ENCODE results near the gene SLC35F6. TPM values are rescaled to one million over a fixed set of nuclear protein-coding genes. Genes with fewer than 3 reads are reported as not detected.

Gene SLC35F6
- total RNA-seq, 1 experiment from 2014 or later, result 76.9 TPM

DNA sequence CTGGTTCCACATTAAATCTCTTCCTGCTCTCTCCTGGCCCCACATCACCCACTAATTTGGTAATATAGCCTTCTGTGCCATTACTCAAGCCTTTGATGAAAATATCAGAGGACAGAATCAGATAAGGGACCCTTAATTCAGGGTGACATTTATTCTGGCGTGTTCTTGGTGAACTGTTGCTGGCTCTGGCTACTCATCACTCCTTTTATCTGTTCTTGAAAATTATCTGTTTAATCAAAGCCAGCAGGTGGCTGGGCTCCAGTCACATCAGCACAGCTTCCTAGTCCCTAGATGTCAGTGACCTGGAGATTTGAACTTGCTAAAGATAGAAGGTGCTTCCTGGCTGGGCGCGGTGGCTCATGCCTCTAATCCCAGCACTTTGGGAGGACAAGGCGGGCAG, 26.9 kb upstream of the SLC35F6 start:
- no peaks in the 10 kb centered on the region for H3K36me3 Mint-ChIP-seq (ENCODE audit: insufficient read depth, unreplicated experiment)
- BruUV-seq (replicated peaks), result no TSS peak
- peaks cover 12% of the 10 kb centered on the region for H3K27me3 Mint-ChIP-seq (ENCODE audit: insufficient read depth, unreplicated experiment)
- intact Hi-C loops (cut with micrococcal nuclease), result no loop called here
- peaks cover 6% of the 10 kb centered on the region for H3K4me1 Mint-ChIP-seq (ENCODE audit: insufficient read depth, unreplicated experiment)
- H3K9me3 Mint-ChIP-seq (ENCODE audit: unreplicated experiment), result no peaks in the 10 kb centered on the region
- no peak overlapping the region for H3K27ac Mint-ChIP-seq (ENCODE audit: low read depth, unreplicated experiment)
- H3K4me3 Mint-ChIP-seq (ENCODE audit: unreplicated experiment), result no peak overlapping the region
- ChIA-PET CTCF (interaction anchor here (1.6 kb wide), 1 partner anchor 132 kb away, joined by 10 read pairs; no protein-coding TSS in a partner anchor), POLR2A (no interaction called here)
- no peak for DNase-seq (ENCODE audit: unreplicated experiment)
- TF ChIP-seq, protein P1, sequence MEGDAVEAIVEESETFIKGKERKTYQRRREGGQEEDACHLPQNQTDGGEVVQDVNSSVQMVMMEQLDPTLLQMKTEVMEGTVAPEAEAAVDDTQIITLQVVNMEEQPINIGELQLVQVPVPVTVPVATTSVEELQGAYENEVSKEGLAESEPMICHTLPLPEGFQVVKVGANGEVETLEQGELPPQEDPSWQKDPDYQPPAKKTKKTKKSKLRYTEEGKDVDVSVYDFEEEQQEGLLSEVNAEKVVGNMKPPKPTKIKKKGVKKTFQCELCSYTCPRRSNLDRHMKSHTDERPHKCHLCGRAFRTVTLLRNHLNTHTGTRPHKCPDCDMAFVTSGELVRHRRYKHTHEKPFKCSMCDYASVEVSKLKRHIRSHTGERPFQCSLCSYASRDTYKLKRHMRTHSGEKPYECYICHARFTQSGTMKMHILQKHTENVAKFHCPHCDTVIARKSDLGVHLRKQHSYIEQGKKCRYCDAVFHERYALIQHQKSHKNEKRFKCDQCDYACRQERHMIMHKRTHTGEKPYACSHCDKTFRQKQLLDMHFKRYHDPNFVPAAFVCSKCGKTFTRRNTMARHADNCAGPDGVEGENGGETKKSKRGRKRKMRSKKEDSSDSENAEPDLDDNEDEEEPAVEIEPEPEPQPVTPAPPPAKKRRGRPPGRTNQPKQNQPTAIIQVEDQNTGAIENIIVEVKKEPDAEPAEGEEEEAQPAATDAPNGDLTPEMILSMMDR (IDR thresholded peaks at IDR 0.05; ENCODE audit: unreplicated experiment), result no peak

DNA sequence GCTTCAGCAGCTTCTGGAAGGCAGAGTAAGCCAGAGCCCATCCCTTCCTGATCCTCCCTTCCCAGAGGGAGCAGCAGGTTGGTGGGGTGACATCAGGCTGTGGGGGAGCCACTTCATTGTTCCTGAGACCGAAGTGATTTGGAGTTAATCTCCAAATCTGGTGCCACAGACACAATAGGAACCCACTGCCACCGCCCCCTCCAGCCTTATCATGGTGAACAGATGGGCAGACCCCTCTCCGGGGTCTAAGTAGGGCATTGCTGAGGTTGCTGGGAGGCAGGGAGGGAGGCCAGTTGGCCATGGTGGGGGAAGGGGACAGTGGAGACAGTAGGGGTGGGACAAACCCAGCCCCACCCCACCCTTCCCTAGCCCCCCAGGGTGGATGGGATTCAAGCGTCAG, 25.6 kb upstream of the SLC35F6 start:
- ChIA-PET CTCF (interaction anchor here (0.5 to 11.1 kb wide), 3 partner anchors 20 to 133 kb away, joined by 3 to 305 read pairs (median 10); no protein-coding TSS in a partner anchor), POLR2A (no interaction called here)
- peaks cover 6% of the 10 kb centered on the region for H3K4me1 Mint-ChIP-seq (ENCODE audit: insufficient read depth, unreplicated experiment)
- TF ChIP-seq, protein P1 (IDR thresholded peaks at IDR 0.05; ENCODE audit: unreplicated experiment), result no peak
- no peak overlapping the region for H3K4me3 Mint-ChIP-seq (ENCODE audit: unreplicated experiment)
- intact Hi-C loops (cut with micrococcal nuclease), result no loop called here
- no TSS peak for BruUV-seq (replicated peaks)
- H3K36me3 Mint-ChIP-seq (ENCODE audit: insufficient read depth, unreplicated experiment), result no peaks in the 10 kb centered on the region
- DNase-seq (ENCODE audit: unreplicated experiment), result no peak
- H3K27ac Mint-ChIP-seq (ENCODE audit: low read depth, unreplicated experiment), result no peak overlapping the region
- H3K9me3 Mint-ChIP-seq (ENCODE audit: unreplicated experiment), result no peaks in the 10 kb centered on the region
- no peaks in the 10 kb centered on the region for H3K27me3 Mint-ChIP-seq (ENCODE audit: insufficient read depth, unreplicated experiment)

DNA sequence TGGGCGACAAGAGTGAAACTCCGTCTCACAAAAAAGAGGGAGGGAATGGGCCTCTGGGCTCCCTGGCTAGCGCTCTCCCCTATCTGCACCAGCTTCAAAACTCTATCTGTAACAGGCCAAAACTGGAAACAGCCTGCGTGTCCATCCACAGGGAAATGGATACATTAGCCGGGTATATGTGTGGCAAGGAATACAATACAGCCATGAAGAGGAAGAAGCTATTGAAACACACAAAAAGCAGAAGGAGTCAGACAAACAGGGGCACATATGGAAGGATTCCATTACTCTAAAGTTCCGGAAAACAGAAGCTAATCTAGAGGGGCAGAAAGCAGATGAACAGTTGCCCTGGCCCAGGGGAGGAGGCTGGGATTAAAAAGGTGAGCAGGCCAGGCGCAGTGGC, 24.6 kb upstream of the SLC35F6 start:
- no peaks in the 10 kb centered on the region for H3K36me3 Mint-ChIP-seq (ENCODE audit: insufficient read depth, unreplicated experiment)
- POLR2A ChIA-PET, result no interaction called here
- no peak overlapping the region for H3K27ac Mint-ChIP-seq (ENCODE audit: low read depth, unreplicated experiment)
- no TSS peak for BruUV-seq (replicated peaks)
- no peaks in the 10 kb centered on the region for H3K27me3 Mint-ChIP-seq (ENCODE audit: insufficient read depth, unreplicated experiment)
- H3K4me1 Mint-ChIP-seq (ENCODE audit: insufficient read depth, unreplicated experiment), result peaks cover 6% of the 10 kb centered on the region
- TF ChIP-seq, protein P1 (IDR thresholded peaks at IDR 0.05; ENCODE audit: unreplicated experiment), result no peak
- no peak overlapping the region for H3K4me3 Mint-ChIP-seq (ENCODE audit: unreplicated experiment)
- CTCF ChIA-PET, result interaction anchor here (11.1 kb wide), 1 partner anchor 134 kb away, joined by 305 read pairs; no protein-coding TSS in a partner anchor
- no peaks in the 10 kb centered on the region for H3K9me3 Mint-ChIP-seq (ENCODE audit: unreplicated experiment)
- no peak for DNase-seq (ENCODE audit: unreplicated experiment)
- intact Hi-C loops (cut with micrococcal nuclease), result no loop called here

DNA sequence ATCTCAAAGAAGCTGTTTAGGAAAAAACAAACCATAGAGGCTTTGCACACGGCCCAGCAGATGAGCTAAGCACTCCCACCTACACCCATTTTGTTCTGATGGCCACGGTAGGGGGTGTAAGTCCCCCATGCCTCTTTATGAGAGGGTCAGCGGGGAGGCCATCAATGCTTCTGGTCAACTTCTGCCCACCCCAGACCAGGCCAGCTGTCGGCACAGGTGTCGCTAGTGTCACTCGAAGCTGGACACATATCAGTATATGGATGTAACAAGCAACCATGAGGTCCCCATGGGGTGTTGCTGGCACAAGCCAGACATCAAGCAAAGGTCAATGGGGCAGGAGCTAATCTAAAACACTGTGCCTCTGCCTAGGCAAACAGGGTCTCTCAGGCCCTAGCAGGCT, 23.7 kb upstream of the SLC35F6 start:
- Mint-ChIP-seq H3K9me3 (ENCODE audit: unreplicated experiment) (no peaks in the 10 kb centered on the region), H3K4me3 (ENCODE audit: unreplicated experiment) (no peak overlapping the region), H3K36me3 (ENCODE audit: insufficient read depth, unreplicated experiment) (no peaks in the 10 kb centered on the region), H3K27me3 (ENCODE audit: insufficient read depth, unreplicated experiment) (no peaks in the 10 kb centered on the region), H3K27ac (ENCODE audit: low read depth, unreplicated experiment) (no peak overlapping the region), H3K4me1 (ENCODE audit: insufficient read depth, unreplicated experiment) (peaks cover under 1% of the 10 kb centered on the region)
- ChIA-PET POLR2A (no interaction called here), CTCF (interaction anchor here (11.1 kb wide), 1 partner anchor 135 kb away, joined by 305 read pairs; no protein-coding TSS in a partner anchor)
- BruUV-seq (replicated peaks), result no TSS peak
- TF ChIP-seq, protein P1 (IDR thresholded peaks at IDR 0.05; ENCODE audit: unreplicated experiment), result no peak
- no peak for DNase-seq (ENCODE audit: unreplicated experiment)
- intact Hi-C loops (cut with micrococcal nuclease), result no loop called here
